ENCODE results near the gene EML4.
"Not testable (repeated sequence)": the region's sequence is repeated elsewhere in the genome, so short reads cannot be mapped to it uniquely, and the experiment has no call there.

EML4 gene

DNA sequence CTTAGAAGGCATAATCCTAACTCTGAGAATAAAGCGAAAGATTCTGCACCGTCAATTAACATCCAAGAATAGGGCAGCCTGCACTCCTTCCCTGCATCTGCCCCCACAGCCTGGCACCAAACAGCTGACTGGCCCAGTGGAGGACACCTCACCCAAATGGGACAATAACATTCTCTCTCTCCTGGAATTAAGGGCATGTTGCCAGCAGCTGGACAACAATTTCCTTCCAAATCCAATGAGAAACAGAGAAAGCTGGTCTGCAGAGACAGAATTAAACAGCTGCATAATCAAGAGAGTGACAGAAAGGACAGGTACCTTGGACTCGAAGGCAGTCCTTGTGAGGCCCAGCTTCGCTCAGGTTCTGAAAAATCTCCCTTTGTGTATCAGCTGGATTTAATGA, 176.8 kb downstream of the EML4 start:
- in situ Hi-C loops (cut with MboI; ENCODE audit: low sequenced_read_pairs) = no loop called here

GRCh38 chr2:42346856-42347255, 177.7 kb downstream of the EML4 start:
- in situ Hi-C loops (cut with MboI; ENCODE audit: low sequenced_read_pairs) = not testable (repeated sequence)

- in situ Hi-C loops (cut with MboI; ENCODE audit: low sequenced_read_pairs) = not testable (repeated sequence)
These were observed 178.4 kb downstream of the EML4 start for GRCh38 chr2:42347518-42347917.

DNA sequence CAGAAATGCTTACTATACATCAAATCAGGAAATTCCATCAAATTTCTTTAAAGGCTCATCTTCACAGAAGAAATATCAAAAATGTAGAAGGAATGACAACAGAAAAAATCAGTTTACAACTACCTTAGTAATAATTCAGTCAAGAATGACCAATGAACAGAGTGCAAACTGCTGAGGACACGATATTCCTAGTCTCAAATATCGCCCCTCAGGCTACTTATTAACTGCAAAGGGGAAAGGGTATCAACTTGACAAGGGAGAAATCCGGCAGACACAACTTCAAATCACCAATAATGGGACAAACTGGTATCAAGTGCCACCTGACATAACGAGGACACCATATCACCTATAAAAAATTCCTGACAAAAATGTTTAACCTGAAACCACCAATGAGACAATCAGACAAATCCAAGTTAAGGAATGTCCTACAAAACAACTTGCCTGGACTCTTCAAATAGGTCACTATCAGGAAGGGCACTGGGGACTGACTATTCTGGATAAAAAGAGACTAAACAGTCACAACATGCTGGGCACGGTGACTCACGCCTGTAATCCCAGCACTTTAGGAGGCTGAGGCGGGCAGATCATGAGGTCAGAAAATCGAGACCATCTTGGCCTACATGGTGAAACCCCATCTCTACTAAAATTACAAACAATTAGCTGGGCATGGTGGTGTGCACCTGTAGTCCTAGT, 179.1 kb downstream of the EML4 start:
- in situ Hi-C loops (cut with MboI; ENCODE audit: low sequenced_read_pairs) = no loop called here

DNA sequence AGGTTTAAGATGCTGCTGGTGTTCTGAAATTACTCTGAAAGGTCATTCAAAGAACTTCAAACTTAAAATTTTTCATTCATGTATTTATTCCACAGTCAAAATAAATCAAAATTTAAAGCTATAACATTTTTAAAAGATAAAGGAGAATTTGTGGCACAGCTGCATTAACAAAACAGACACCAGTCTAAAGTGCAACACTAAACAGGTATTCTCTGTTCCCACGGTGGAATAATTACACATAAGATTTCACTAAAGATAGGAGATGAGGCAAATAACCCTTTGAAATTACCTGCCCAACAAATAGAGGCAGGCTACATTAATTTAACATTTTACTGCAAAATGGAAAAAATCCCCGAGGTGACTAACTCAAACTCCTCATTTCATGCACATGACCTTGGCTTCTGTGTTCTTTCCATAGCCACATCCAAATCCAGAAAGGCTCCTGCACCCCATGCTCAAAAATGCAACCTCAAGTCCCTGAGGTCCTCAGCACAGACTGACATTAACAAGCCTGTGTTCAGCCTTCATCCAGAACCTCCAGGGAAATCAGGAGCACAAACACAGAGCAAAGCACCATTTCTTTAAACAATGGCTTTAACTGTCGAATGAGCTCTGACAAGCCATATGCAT, 181.4 kb downstream of the EML4 start:
- in situ Hi-C loops (cut with MboI; ENCODE audit: low sequenced_read_pairs) = no loop called here

- in situ Hi-C loops (cut with MboI; ENCODE audit: low sequenced_read_pairs) = no loop called here
These were observed 182.7 kb downstream of the EML4 start for GRCh38 chr2:42351864-42352263.

DNA sequence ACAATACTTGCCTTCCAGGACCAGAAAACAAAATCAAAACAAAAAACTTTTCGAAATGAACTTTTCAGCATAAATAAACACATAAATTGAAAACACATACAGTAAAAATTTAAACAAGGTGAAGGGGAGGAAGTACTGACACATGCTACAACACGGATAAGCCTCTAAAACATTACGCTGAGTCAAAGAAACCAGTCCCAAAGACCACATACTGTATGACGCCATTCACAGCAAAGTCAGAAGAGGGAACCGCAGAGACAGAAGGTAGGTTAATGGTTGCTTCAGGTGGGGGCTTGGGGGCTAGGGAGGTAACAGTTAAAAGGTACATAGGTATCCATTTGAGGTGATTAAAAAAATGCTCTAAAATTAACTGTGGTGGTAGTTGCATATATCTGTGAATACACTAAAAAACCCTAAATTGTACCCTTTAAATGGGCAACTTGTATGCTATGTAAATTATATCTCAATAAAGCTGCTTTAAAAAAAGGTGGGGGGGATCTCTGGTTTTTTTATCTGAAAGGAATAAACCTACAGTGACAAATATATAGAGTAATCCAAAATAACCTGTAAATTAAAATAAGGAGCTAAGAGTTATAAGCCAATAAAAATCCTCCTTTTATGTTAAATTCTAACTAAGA, 184.8 kb downstream of the EML4 start:
- in situ Hi-C loops (cut with MboI; ENCODE audit: low sequenced_read_pairs) = no loop called here

DNA sequence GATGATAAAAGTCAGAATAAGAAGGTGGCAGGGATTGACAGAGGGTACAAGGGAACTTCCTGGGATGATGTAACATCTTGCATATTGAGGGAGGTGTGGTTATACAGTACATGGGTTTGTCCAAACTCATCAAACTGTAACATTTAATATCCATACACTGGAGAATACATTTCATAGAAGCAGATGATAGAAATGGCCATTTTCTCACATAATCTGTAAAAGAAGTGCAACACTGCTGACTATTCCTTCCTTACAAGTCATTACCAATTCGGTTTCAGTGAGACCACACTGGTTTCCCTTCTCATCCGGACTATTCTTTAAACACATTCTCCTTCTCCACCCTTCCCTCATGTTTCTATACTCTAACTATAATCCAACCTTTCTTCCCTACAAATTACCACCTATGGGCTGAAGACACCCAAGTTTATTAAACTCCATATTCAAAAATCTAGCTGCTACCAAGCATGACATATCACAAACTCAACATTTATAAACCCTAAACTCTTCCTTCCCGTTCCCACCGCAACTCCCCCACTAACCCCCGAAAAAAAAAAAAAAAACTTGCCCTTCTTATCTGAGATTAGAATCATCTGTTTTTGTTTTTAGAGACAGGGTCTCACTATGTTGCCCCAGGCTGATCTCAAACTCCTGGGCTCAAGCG, 190.3 kb downstream of the EML4 start:
- in situ Hi-C loops (cut with MboI; ENCODE audit: low sequenced_read_pairs) = no loop called here

- in situ Hi-C loops (cut with MboI; ENCODE audit: low sequenced_read_pairs) = no loop called here
These were observed 190.9 kb downstream of the EML4 start for GRCh38 chr2:42359965-42360483.

- in situ Hi-C loops (cut with MboI; ENCODE audit: low sequenced_read_pairs) = no loop called here
These were observed 191.3 kb downstream of the EML4 start for GRCh38 chr2:42360493-42360889.

DNA sequence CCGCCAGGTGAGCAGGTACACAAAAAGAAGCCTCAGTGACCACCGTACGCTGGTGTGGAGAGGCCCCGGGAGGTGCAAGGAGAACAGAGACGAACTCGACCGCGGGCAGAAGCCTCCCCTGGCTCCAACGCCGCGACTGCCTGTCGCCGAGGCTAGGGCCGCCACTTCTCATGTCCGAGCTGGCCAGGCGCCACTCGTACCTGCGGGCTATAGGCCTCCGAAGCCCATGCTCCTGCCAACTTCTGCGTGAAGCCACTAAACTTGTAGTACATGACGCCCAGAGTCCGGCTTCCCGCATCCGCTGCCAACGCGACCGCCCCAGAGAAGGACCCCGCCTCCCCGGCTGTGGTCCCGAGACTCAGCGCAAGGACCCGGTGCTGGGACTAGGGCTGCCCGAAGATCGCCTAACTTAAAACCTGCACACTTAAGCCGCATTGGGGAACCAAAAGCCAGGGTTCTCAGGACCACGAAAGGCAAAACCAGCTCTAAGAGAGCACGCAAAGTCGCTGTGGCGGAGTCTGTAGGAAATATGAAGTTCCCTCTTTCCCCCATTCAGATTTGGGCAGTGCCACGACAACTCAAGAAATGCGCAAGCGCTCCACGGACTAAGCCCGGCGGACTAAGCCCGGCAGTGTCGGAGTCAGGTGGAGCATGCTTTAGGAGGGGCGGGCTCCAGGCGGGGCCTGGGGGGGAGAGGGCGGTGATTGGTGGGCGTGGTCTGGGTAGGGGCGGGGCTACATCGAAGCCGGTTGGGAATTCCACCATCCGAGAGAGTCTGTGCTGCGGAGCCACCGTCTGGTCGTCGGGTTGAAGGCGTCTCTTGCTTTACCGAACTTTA, 192.0 kb downstream of the EML4 start, which contains the start of gene COX7A2L:
Gene COX7A2L, minus strand, starts transcription at position 328 of the 838 bp plus-strand sequence. Its CDS starts 56 bp downstream, at position 272.
- in situ Hi-C loops (cut with MboI; ENCODE audit: low sequenced_read_pairs) = no loop called here

GRCh38 chr2:42361728-42362283, 192.7 kb downstream of the EML4 start:
- in situ Hi-C loops (cut with MboI; ENCODE audit: low sequenced_read_pairs) = no loop called here

GRCh38 chr2:42363413-42363812, 194.3 kb downstream of the EML4 start:
- in situ Hi-C loops (cut with MboI; ENCODE audit: low sequenced_read_pairs) = no loop called here

GRCh38 chr2:42364658-42365057, 195.5 kb downstream of the EML4 start:
- in situ Hi-C loops (cut with MboI; ENCODE audit: low sequenced_read_pairs) = no loop called here

GRCh38 chr2:42366411-42366810, 197.3 kb downstream of the EML4 start:
- in situ Hi-C loops (cut with MboI; ENCODE audit: low sequenced_read_pairs) = no loop called here

DNA sequence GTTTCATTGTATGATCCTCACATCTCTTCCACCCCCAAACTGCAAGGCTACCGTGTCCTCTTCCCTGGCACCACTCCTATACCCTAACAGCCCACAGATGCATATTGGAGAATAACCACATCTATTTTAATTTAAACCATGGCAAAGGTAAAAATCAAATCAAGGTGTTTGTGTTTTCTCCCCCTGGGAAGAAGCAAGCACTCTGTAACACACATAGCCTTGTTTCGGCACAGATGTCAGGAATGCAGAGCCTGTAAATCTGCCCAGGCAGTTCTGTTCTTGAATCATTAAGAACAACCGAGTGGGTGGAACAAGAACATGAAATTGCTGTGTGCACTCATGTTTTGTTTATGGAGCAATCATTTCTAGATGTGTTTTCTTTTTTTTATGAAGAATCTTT, 198.7 kb downstream of the EML4 start:
- in situ Hi-C loops (cut with MboI; ENCODE audit: low sequenced_read_pairs) = no loop called here

DNA sequence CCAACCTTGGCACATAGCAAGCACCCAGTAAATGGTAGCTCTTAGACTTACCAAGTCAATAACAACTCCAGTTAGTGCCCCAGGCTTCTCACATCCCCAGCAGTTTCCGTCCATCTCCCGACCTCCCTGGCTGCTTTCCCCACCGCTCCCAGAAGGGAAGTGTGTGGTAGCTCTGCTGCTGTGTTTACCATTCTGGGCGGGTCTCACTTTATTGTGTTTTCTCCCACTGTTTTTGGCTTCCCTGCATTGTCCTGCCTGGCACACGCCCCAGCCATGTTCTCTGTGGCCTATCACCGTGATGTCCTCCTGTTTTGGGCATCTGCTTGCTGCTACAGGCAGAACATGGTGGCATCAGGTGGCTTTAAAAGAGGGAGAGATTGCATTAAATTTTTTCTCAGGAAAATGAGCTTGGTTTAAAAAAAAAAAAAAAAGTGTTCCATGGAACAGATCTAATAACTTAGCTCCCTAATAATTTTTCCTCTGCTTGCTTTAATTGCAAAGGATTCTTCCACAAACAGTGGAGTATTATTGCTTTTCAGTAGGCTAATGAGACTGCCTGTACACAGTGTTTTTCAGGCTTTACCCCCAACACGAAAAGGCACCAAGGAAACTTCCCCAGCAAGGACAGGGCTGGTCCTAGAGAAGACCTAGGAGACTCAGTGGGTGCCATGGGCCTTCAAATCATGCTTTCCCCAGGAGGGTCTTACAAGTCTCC, 199.8 kb downstream of the EML4 start:
- in situ Hi-C loops (cut with MboI; ENCODE audit: low sequenced_read_pairs) = no loop called here

DNA sequence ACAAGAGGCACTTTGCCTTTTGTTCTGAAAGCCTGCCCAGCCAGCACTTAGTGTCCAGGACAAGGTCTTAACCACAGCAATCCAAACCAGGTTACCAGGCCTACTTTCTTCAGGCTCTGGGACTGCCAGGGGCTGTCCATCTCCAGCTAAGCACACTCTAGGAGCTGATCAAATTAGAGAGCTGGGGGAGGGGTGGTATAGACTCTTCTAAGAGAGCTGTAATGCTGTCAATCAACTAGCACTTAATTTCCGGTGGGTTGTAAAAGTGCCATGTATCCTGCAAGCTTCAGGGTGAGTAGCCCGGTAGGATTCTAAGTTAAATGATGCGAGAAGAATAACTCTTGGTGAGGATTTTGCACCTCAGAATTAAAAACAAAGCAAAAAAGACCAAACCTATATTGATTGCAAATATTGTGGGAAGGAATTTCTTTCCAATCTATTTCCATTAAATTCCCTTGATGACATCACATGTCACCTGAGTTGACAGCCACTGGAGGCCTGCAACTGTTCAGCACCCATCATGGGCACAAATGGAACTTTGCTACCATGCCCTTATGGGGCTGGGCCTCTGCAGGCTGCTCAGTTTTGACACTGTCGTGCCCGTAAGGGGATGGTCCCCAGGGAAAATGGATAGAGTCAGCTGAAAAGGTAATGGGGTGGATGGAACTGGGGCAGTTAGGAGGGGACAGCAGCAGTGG, 200.5 kb downstream of the EML4 start:
- in situ Hi-C loops (cut with MboI; ENCODE audit: low sequenced_read_pairs) = no loop called here

All from HL-60/S4 treated with retinoic acid at 250 ng/mL for 4 days and 3 days (cell line).